Measurements from ENCODE around the gene MMP17.

GRCh38 chr12:131785763-131786330 lies 42.3 kb upstream of the MMP17 start:
- TF ChIP-seq CTCF (IDR thresholded peaks at IDR 0.05; ENCODE audit: poor library complexity) (no peak), EZH2phosphoT487 (IDR thresholded peaks at IDR 0.05; ENCODE audit: low read depth, severe bottlenecking, unreplicated experiment) (no peak), EZH2 (IDR thresholded peaks at IDR 0.05; ENCODE audit: borderline replicate concordance) (no peak)
